Measurements from ENCODE around the gene XIAP.
"Not testable (repeated sequence)": the region's sequence is repeated elsewhere in the genome, so short reads cannot be mapped to it uniquely, and the experiment has no call there.

The XIAP gene

DNA sequence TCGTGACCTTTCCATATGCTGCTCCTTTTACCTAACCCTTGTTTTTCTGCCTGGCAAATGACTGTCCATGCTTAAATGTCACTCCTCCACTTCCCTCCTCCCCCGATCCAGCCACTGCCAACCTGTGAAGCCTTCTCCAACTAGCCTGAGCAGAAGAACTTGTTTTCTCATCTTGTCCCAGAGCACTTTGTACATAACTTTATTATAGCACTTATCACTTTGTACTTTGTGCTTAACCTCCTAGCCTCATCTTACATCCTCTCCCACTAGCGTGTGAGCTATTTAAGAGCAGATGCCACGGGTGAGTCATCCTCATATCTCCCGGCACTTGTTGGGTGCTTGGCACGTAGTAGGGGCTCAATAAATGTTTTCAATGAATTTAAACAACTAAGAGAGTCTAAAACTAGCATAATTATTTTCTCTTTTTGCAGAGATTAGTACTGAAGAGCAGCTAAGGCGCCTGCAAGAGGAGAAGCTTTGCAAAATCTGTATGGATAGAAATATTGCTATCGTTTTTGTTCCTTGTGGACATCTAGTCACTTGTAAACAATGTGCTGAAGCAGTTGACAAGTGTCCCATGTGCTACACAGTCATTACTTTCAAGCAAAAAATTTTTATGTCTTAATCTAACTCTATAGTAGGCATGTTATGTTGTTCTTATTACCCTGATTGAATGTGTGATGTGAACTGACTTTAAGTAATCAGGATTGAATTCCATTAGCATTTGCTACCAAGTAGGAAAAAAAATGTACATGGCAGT lies 46.9 kb downstream of the XIAP start:
- Histone ChIP-seq H3K27ac (ENCODE audit: low read depth, low read length) (no peak overlapping the region), H3K27me3 (ENCODE audit: control insufficient read depth in 1 of 2, insufficient read depth in 2 of 2, low read length in 2 of 2) (no peaks in the 10 kb centered on the region), H3K4me1 (ENCODE audit: control insufficient read depth in 1 of 2, insufficient read depth in 2 of 2, low read length in 2 of 2) (peaks cover 12 to 16% of the 10 kb centered on the region in 2 donors), H3K9ac (ENCODE audit: low read depth in 1 of 2, low read length in 2 of 2) (no peak overlapping the region), H3K9me3 (ENCODE audit: control insufficient read depth in 1 of 2, low read length in 2 of 2) (no peaks in the 10 kb centered on the region), H3K36me3 (ENCODE audit: control insufficient read depth in 1 of 2, insufficient read depth in 2 of 2, low read length in 2 of 2) (peaks cover 1 to 3% of the 10 kb centered on the region in 2 donors), H3K4me3 (ENCODE audit: low read depth in 1 of 2, low read length in 2 of 2) (no peak overlapping the region)

DNA sequence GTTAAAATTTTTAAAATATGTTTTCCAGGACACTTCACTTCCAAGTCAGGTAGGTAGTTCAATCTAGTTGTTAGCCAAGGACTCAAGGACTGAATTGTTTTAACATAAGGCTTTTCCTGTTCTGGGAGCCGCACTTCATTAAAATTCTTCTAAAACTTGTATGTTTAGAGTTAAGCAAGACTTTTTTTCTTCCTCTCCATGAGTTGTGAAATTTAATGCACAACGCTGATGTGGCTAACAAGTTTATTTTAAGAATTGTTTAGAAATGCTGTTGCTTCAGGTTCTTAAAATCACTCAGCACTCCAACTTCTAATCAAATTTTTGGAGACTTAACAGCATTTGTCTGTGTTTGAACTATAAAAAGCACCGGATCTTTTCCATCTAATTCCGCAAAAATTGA lies 49.7 kb downstream of the XIAP start:
- no peak overlapping the region for H3K9ac ChIP-seq (ENCODE audit: low read depth in 1 of 2, low read length in 2 of 2)
- no peak overlapping the region for H3K27ac ChIP-seq (ENCODE audit: low read depth, low read length)
- peaks cover 0 to 4% of the 10 kb centered on the region in 2 donors for H3K36me3 ChIP-seq (ENCODE audit: control insufficient read depth in 1 of 2, insufficient read depth in 2 of 2, low read length in 2 of 2)
- peaks cover 12 to 16% of the 10 kb centered on the region in 2 donors for H3K4me1 ChIP-seq (ENCODE audit: control insufficient read depth in 1 of 2, insufficient read depth in 2 of 2, low read length in 2 of 2)
- H3K9me3 ChIP-seq (ENCODE audit: control insufficient read depth in 1 of 2, low read length in 2 of 2), result no peaks in the 10 kb centered on the region
- H3K4me3 ChIP-seq (ENCODE audit: low read depth in 1 of 2, low read length in 2 of 2), result no peak overlapping the region
- H3K27me3 ChIP-seq (ENCODE audit: control insufficient read depth in 1 of 2, insufficient read depth in 2 of 2, low read length in 2 of 2), result no peaks in the 10 kb centered on the region

DNA sequence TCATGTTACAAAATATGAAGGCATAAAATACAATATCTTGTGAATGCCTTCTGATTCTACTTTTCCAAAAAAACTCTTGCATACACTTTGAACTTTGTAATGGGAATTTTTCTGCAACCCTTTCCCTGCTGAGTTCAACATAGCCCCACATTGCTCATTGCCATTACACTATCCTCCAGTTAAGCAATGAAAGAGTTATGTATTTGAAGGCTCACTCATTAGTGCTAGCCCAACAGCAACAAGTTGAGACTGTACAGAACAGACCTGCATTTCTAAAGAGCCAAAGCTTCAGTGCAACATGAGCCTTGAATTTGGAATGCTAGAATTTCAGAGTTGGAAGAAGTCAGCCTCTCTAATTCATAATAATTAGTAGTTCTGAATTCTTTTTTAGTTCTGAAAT lies 57.2 kb downstream of the XIAP start:
- no peaks in the 10 kb centered on the region for H3K27me3 ChIP-seq (ENCODE audit: control insufficient read depth in 1 of 2, insufficient read depth in 2 of 2, low read length in 2 of 2)
- H3K4me3 ChIP-seq (ENCODE audit: low read depth in 1 of 2, low read length in 2 of 2), result no peak overlapping the region
- H3K4me1 ChIP-seq (ENCODE audit: control insufficient read depth in 1 of 2, insufficient read depth in 2 of 2, low read length in 2 of 2), result no peaks in the 10 kb centered on the region
- no peaks in the 10 kb centered on the region for H3K9me3 ChIP-seq (ENCODE audit: control insufficient read depth in 1 of 2, low read length in 2 of 2)
- no peaks in the 10 kb centered on the region for H3K36me3 ChIP-seq (ENCODE audit: control insufficient read depth in 1 of 2, insufficient read depth in 2 of 2, low read length in 2 of 2)
- H3K9ac ChIP-seq (ENCODE audit: low read depth in 1 of 2, low read length in 2 of 2), result no peak overlapping the region
- no peak overlapping the region for H3K27ac ChIP-seq (ENCODE audit: low read depth, low read length)

DNA sequence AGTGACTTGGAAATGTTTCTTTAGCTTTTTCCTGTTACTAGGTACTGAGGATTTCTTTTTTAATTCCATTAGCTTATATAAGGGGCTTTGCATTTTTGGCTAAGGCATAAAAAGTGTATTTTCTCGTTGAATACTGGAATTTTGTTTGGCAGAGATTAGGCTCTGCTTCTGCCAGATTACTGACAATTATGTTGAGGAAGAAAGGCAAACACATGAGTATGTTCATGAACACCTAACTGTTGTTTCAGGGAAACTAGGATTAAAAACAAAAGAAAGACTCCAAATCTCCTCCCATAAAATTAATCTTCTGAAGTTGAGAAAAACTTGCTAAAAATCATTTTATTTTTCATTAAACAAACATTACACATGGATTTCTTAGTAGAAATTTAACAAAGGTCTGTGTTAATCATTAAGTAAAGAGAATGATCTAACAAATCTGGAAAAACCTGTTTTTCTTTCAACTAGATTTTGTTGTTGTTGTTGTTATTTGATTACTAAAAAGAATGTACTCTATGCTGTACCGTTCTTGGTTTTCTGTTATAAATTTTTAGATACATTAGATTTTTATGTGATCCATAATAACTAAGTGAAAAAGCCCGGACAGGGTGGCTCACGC lies 58.4 kb downstream of the XIAP start:
- H3K27me3 ChIP-seq (ENCODE audit: control insufficient read depth in 1 of 2, insufficient read depth in 2 of 2, low read length in 2 of 2), result no peaks in the 10 kb centered on the region
- H3K36me3 ChIP-seq (ENCODE audit: control insufficient read depth in 1 of 2, insufficient read depth in 2 of 2, low read length in 2 of 2), result no peaks in the 10 kb centered on the region
- no peak overlapping the region for H3K4me3 ChIP-seq (ENCODE audit: low read depth in 1 of 2, low read length in 2 of 2)
- H3K9ac ChIP-seq (ENCODE audit: low read depth in 1 of 2, low read length in 2 of 2), result no peak overlapping the region
- H3K9me3 ChIP-seq (ENCODE audit: control insufficient read depth in 1 of 2, low read length in 2 of 2), result no peaks in the 10 kb centered on the region
- no peak overlapping the region for H3K27ac ChIP-seq (ENCODE audit: low read depth, low read length)
- H3K4me1 ChIP-seq (ENCODE audit: control insufficient read depth in 1 of 2, insufficient read depth in 2 of 2, low read length in 2 of 2), result no peaks in the 10 kb centered on the region

DNA sequence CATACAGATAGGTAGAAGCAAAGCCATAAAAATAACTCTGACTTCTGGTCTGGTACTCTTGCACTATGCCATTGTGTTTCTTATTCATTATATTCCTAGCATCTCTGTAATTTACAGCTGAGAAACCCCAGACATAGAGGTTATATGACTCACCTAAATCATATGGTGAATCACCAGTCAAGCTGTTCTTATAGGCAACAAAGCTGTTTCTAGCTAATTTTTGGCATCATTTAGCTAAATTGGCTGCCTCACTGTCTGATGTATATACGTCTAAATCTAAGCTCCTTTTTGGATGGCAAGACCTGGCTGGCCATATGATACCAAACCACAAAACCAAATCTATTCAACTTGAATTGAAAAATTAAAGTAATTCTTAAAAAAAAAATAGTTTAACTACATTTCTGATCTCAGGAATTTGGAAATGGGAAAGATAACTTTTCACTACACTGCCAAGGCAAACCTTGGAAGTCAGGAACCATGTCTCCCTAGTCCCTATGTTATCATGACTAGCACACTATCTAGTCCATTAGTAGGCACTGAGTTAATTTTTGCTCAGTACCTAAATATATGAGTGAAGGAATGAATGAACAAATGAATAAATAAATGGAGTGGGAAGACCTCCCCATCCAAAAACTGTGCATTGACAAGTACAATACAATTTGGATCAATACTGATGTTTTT lies 60.4 kb downstream of the XIAP start:
- Histone ChIP-seq H3K4me1 (ENCODE audit: control insufficient read depth in 1 of 2, insufficient read depth in 2 of 2, low read length in 2 of 2) (no peaks in the 10 kb centered on the region), H3K27ac (ENCODE audit: low read depth, low read length) (no peak overlapping the region), H3K36me3 (ENCODE audit: control insufficient read depth in 1 of 2, insufficient read depth in 2 of 2, low read length in 2 of 2) (no peaks in the 10 kb centered on the region), H3K4me3 (ENCODE audit: low read depth in 1 of 2, low read length in 2 of 2) (no peak overlapping the region), H3K9me3 (ENCODE audit: control insufficient read depth in 1 of 2, low read length in 2 of 2) (no peaks in the 10 kb centered on the region), H3K27me3 (ENCODE audit: control insufficient read depth in 1 of 2, insufficient read depth in 2 of 2, low read length in 2 of 2) (no peaks in the 10 kb centered on the region), H3K9ac (ENCODE audit: low read depth in 1 of 2, low read length in 2 of 2) (no peak overlapping the region)

DNA sequence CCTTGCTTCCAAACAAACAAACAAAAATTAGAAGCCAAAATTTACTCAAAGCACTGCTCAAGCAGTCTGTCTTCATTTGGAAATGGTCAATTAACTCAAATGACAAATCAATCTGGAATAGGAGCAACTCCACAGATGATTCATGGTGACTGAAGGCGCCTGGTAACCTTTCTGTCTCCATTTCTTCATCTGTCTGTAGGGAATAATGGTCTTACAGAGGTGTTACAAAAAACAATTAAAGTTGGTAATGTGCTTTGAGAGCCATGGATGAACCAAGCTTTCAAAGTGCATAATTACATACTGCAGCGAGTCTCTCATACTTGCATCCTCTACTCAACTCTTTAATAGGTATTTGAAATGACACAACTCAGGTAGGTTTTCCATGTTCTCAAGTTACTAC lies 63.4 kb downstream of the XIAP start:
- H3K9me3 ChIP-seq (ENCODE audit: control insufficient read depth in 1 of 2, low read length in 2 of 2), result no peaks in the 10 kb centered on the region
- no peak overlapping the region for H3K4me3 ChIP-seq (ENCODE audit: low read depth in 1 of 2, low read length in 2 of 2)
- H3K4me1 ChIP-seq (ENCODE audit: control insufficient read depth in 1 of 2, insufficient read depth in 2 of 2, low read length in 2 of 2), result no peaks in the 10 kb centered on the region
- H3K27me3 ChIP-seq (ENCODE audit: control insufficient read depth in 1 of 2, insufficient read depth in 2 of 2, low read length in 2 of 2), result no peaks in the 10 kb centered on the region
- no peak overlapping the region for H3K9ac ChIP-seq (ENCODE audit: low read depth in 1 of 2, low read length in 2 of 2)
- H3K27ac ChIP-seq (ENCODE audit: low read depth, low read length), result no peak overlapping the region
- H3K36me3 ChIP-seq (ENCODE audit: control insufficient read depth in 1 of 2, insufficient read depth in 2 of 2, low read length in 2 of 2), result no peaks in the 10 kb centered on the region

DNA sequence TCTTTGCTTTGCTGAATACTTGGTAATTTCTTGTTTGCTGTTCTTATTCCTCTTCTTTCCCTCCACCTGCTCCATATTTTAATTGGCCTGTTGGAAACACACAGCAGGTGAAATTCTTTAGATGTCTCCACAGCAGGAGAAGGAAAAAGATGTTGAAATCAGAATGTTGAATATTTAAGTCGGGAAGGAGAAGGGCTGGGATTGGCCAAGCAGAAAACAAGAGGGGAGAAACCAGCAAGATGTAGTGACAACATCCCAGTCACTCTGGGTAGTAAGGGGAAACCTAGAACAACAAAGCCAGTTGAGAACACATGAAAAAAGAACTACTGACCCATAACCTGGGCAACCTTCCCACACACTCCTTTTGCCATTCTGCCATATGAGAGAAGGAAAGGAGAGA lies 64.3 kb downstream of the XIAP start:
- Histone ChIP-seq H3K4me1 (ENCODE audit: control insufficient read depth in 1 of 2, insufficient read depth in 2 of 2, low read length in 2 of 2) (no peaks in the 10 kb centered on the region), H3K4me3 (ENCODE audit: low read depth in 1 of 2, low read length in 2 of 2) (no peak overlapping the region), H3K36me3 (ENCODE audit: control insufficient read depth in 1 of 2, insufficient read depth in 2 of 2, low read length in 2 of 2) (no peaks in the 10 kb centered on the region), H3K27ac (ENCODE audit: low read depth, low read length) (no peak overlapping the region), H3K9ac (ENCODE audit: low read depth in 1 of 2, low read length in 2 of 2) (no peak overlapping the region), H3K9me3 (ENCODE audit: control insufficient read depth in 1 of 2, low read length in 2 of 2) (no peaks in the 10 kb centered on the region), H3K27me3 (ENCODE audit: control insufficient read depth in 1 of 2, insufficient read depth in 2 of 2, low read length in 2 of 2) (no peaks in the 10 kb centered on the region)

DNA sequence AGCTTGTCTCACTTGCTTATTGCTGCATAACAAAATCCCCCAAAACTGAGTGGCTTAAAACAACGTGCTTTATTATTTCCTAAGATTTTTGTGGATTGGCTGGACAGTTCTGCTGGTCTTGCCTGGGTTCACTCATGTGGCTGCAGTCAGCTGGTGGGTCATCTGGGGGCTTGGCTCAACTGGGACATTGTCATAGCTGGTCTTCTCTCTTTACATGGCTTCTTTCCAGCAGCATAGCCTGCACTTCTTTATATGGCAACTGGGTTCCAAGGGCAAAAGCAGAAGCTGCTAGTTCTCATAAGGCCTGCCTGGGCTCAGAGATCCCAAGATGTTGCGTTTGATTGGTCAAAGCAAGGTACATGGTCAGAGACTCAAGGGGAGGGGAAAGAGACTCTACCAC lies 68.0 kb downstream of the XIAP start:
- Histone ChIP-seq H3K27me3 (ENCODE audit: control insufficient read depth in 1 of 2, insufficient read depth in 2 of 2, low read length in 2 of 2) (no peaks in the 10 kb centered on the region), H3K27ac (ENCODE audit: low read depth, low read length) (no peak overlapping the region), H3K9ac (ENCODE audit: low read depth in 1 of 2, low read length in 2 of 2) (no peak overlapping the region), H3K36me3 (ENCODE audit: control insufficient read depth in 1 of 2, insufficient read depth in 2 of 2, low read length in 2 of 2) (no peaks in the 10 kb centered on the region), H3K9me3 (ENCODE audit: control insufficient read depth in 1 of 2, low read length in 2 of 2) (no peaks in the 10 kb centered on the region), H3K4me3 (ENCODE audit: low read depth in 1 of 2, low read length in 2 of 2) (no peak overlapping the region), H3K4me1 (ENCODE audit: control insufficient read depth in 1 of 2, insufficient read depth in 2 of 2, low read length in 2 of 2) (no peaks in the 10 kb centered on the region)

DNA sequence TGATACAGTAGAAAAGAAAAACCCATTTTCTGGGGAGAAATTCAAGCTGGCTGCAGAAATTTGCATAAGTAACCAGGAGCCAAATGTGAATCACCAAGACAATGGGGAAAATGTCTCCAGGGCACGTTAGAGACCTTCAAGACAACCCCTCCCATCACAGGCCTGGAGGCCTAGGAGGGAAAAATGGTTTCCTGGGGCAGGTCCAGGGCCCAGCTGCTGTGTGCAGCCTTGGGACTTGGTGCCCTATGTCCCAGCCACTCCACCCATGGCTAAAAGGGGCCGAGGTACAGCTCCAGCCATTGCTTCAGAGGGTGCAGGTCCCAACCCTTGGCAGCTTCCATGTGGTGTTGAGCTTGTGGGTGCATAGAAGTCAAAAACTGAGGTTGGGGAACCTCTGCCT lies 72.2 kb downstream of the XIAP start:
- H3K27ac ChIP-seq (ENCODE audit: low read depth, low read length); H3K27me3 ChIP-seq (ENCODE audit: control insufficient read depth in 1 of 2, insufficient read depth in 2 of 2, low read length in 2 of 2); H3K9ac ChIP-seq (ENCODE audit: low read depth in 1 of 2, low read length in 2 of 2); H3K4me3 ChIP-seq (ENCODE audit: low read depth in 1 of 2, low read length in 2 of 2); H3K36me3 ChIP-seq (ENCODE audit: control insufficient read depth in 1 of 2, insufficient read depth in 2 of 2, low read length in 2 of 2); H3K4me1 ChIP-seq (ENCODE audit: control insufficient read depth in 1 of 2, insufficient read depth in 2 of 2, low read length in 2 of 2); H3K9me3 ChIP-seq (ENCODE audit: control insufficient read depth in 1 of 2, low read length in 2 of 2): not testable (repeated sequence)

DNA sequence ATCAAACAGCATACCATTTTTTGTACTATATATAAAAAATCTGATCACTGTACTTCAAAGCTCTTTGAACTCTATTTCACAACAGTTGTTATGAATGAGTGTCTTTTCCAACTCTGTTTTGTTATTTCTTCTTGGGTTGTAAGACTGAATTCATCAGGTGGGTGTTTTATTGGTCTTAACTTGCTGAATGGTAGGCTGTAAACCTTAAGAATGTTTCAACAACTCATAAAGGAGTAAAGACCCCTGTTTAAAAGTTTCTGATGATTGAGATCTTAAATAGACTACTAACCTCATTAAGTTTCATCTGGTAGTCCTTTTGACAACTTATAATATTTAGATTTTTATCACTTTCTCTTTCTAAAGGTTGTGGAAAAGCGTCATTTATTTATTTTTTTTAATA lies 83.2 kb downstream of the XIAP start:
- Histone ChIP-seq H3K27ac (ENCODE audit: low read depth, low read length) (no peak overlapping the region), H3K9ac (ENCODE audit: low read depth in 1 of 2, low read length in 2 of 2) (no peak overlapping the region), H3K36me3 (ENCODE audit: control insufficient read depth in 1 of 2, insufficient read depth in 2 of 2, low read length in 2 of 2) (no peaks in the 10 kb centered on the region), H3K9me3 (ENCODE audit: control insufficient read depth in 1 of 2, low read length in 2 of 2) (no peaks in the 10 kb centered on the region), H3K4me1 (ENCODE audit: control insufficient read depth in 1 of 2, insufficient read depth in 2 of 2, low read length in 2 of 2) (peaks cover 0 to 4% of the 10 kb centered on the region in 2 donors), H3K27me3 (ENCODE audit: control insufficient read depth in 1 of 2, insufficient read depth in 2 of 2, low read length in 2 of 2) (no peaks in the 10 kb centered on the region), H3K4me3 (ENCODE audit: low read depth in 1 of 2, low read length in 2 of 2) (no peak overlapping the region)

All from duodenal mucosa (tissue), 2 donors.